Lung (tissue), 12 donors: ENCODE data around the gene ACTR8. TPM values are rescaled to one million over a fixed set of nuclear protein-coding genes. Genes with fewer than 3 reads are reported as not detected.

Source experiments
- ATAC-seq: fragments of 200-7000 bp; cut with Tn5 transposase; one replicate; pipeline ENCODE4 v1.9.1; 2020; ENCODE audit warnings: moderate number of reproducible peaks; ENCODE audit not compliant: insufficient read depth, low FRiP score
- DNase-seq, 3 donors: peaks; one replicate each; pipeline ENCODE4 v3.0.0-alpha.2; 2013 to 2017
- H3K27ac ChIP-seq, 2 donors: one replicate each; pipeline ENCODE4 v1.5.1; 2013; ENCODE audit warnings: mild to moderate bottlenecking in 2 of 2, moderate library complexity in 2 of 2, control low read depth in 1 of 2, inconsistent platforms in 1 of 2, low read depth in 1 of 2, low read length in 1 of 2
- H3K27me3 ChIP-seq, 3 donors: one replicate each; pipeline ENCODE4 v1.5.1; 2013; ENCODE audit warnings: low read length in 2 of 3; ENCODE audit not compliant: control insufficient read depth in 3 of 3, insufficient read depth in 3 of 3
- H3K36me3 ChIP-seq, 4 donors: one replicate each; pipeline ENCODE4 v1.5.1; 2013; ENCODE audit warnings: low read length in 4 of 4, mild to moderate bottlenecking in 1 of 4, moderate library complexity in 1 of 4; ENCODE audit not compliant: control insufficient read depth in 4 of 4, insufficient read depth in 4 of 4
- H3K4me1 ChIP-seq, 5 donors: one replicate each; pipeline ENCODE4 v1.5.1; 2013; ENCODE audit warnings: low read length in 5 of 5, mild to moderate bottlenecking in 2 of 5, moderate library complexity in 1 of 5; ENCODE audit not compliant: control insufficient read depth in 5 of 5, insufficient read depth in 5 of 5
- H3K4me3 ChIP-seq: one replicate; pipeline ENCODE4 v1.5.1; 2013; ENCODE audit warnings: mild to moderate bottlenecking, control low read depth, moderate library complexity
- H3K9ac ChIP-seq, 2 donors: one replicate each; pipeline ENCODE4 v1.5.1; 2013; ENCODE audit warnings: low read length in 2 of 2, control low read depth in 1 of 2; ENCODE audit not compliant: insufficient read depth in 1 of 2
- H3K9me3 ChIP-seq, 4 donors: one replicate each; pipeline ENCODE4 v1.5.1; 2013; ENCODE audit warnings: low read length in 3 of 4, mild to moderate bottlenecking in 1 of 4, moderate library complexity in 1 of 4; ENCODE audit not compliant: control insufficient read depth in 4 of 4, insufficient read depth in 3 of 4
- CTCF ChIP-seq: IDR thresholded peaks from 2 replicates; pipeline ENCODE4 v1.5.1; 2012; ENCODE audit warnings: mild to moderate bottlenecking; ENCODE audit errors: control extremely low read depth, extremely low read depth
- WGBS, 2 donors: extraction: QIAGEN DNeasy Blood & Tissue Kit; methylation state at CpG; one replicate each; pipeline ENCODE4 v1.1.7; 2013; 5-methylcytosine and 5-hydroxymethylcytosine counted together
- polyA plus RNA-seq, 2 donors: library from polyadenylated mRNA; stranded (reverse); fragments of 200-250 nt; gene quantifications; one replicate each; pipeline ENCODE4 v1.2.1, GENCODE V29; 2013
- total RNA-seq, 2 donors: library from RNA; depleted of rRNA in 1 of 2; stranded (reverse); fragments of >200 nt in 1 of 2; gene quantifications; one replicate each; pipeline ENCODE4 v1.2.1, GENCODE V29; 2014 to 2021
- donor health status: control.
- donor health status: control.
- donor health status: Bipolar disorder and iron deficiency.
- donor health status: healthy.
- donor health status: DM: yes; HTN: yes; CAD: no.

The ACTR8 gene
- total and polyA plus RNA-seq, 4 donors = 12.4 to 28.8 (median 21.0) TPM

- no peak for DNase-seq
- H3K4me1 ChIP-seq = peaks cover 0 to 4% (median 0%) of the 10 kb centered on the region in 5 donors
- H3K27ac ChIP-seq = no peak overlapping the region
- H3K9ac ChIP-seq = no peak overlapping the region
- H3K4me3 ChIP-seq = no peak overlapping the region
- no peaks in the 10 kb centered on the region for H3K27me3 ChIP-seq
- H3K36me3 ChIP-seq = peaks cover 10 to 27% (median 20%) of the 10 kb centered on the region in 4 donors
- H3K9me3 ChIP-seq = no peaks in the 10 kb centered on the region
- ATAC-seq = no peak
- 96 to 99% methylated on average over 3 of the region's 3 CpGs for WGBS, 2 donors
- TF ChIP-seq CTCF = no peak
Observed at GRCh38 chr3:53862241-53862640, 19.7 kb downstream of the ACTR8 start.

GRCh38 chr3:53860196-53860595 lies 21.8 kb downstream of the ACTR8 start:
- no peak for TF ChIP-seq CTCF
- Histone ChIP-seq H3K27me3 (no peaks in the 10 kb centered on the region), H3K9me3 (no peaks in the 10 kb centered on the region), H3K27ac (no peak overlapping the region), H3K4me3 (no peak overlapping the region), H3K4me1 (peaks cover 0 to 4% (median 0%) of the 10 kb centered on the region in 5 donors), H3K9ac (no peak overlapping the region), H3K36me3 (peaks cover 10 to 23% (median 19%) of the 10 kb centered on the region in 4 donors)
- no peak for ATAC-seq
- no peak for DNase-seq
- WGBS, 2 donors = 88% methylated on average over 4 of the region's 4 CpGs

- peaks cover 0 to 4% (median 0%) of the 10 kb centered on the region in 5 donors for H3K4me1 ChIP-seq
- ATAC-seq (no peak), DNase-seq (no peak)
- H3K9ac ChIP-seq = no peak overlapping the region
- H3K9me3 ChIP-seq = no peaks in the 10 kb centered on the region
- 97% methylated on average over 6 of the region's 6 CpGs for WGBS, 2 donors
- no peak overlapping the region for H3K4me3 ChIP-seq
- no peak overlapping the region for H3K27ac ChIP-seq
- TF ChIP-seq CTCF = no peak
- H3K36me3 ChIP-seq = peaks cover 3 to 21% (median 13%) of the 10 kb centered on the region in 4 donors
- no peaks in the 10 kb centered on the region for H3K27me3 ChIP-seq
Observed at GRCh38 chr3:53859178-53859577, 22.8 kb downstream of the ACTR8 start.
